Chondrocyte (in vitro differentiated cells): Measurements from ENCODE around the gene ZNF175. TPM values are rescaled to one million over a fixed set of nuclear protein-coding genes. Genes with fewer than 3 reads are reported as not detected.

Experiments used
- DNase-seq: peaks from one replicate; pipeline ENCODE4 v3.0.0; 2021; ENCODE audit warnings: mixed read lengths, low spot score
- H3K27ac Mint-ChIP-seq: one replicate; pipeline ENCODE4 v1.8.0; 2021; ENCODE audit warnings: mild to moderate bottlenecking, moderate library complexity, mixed read lengths; ENCODE audit not compliant: unreplicated experiment
- H3K27me3 Mint-ChIP-seq: 2 replicates; pipeline ENCODE4 v1.8.0; 2021; ENCODE audit warnings: low read depth, mixed read lengths
- H3K36me3 Mint-ChIP-seq: 2 replicates; pipeline ENCODE4 v1.8.0; 2021; ENCODE audit warnings: low read depth, mixed read lengths
- H3K4me1 Mint-ChIP-seq: 2 replicates; pipeline ENCODE4 v1.8.0; 2021; ENCODE audit warnings: low read depth, mild to moderate bottlenecking, mixed read lengths
- H3K4me3 Mint-ChIP-seq: one replicate; pipeline ENCODE4 v1.8.0; 2021; ENCODE audit warnings: mild to moderate bottlenecking, moderate library complexity, mixed read lengths; ENCODE audit not compliant: unreplicated experiment
- H3K9me3 Mint-ChIP-seq: 2 replicates; pipeline ENCODE4 v1.8.0; 2021; ENCODE audit warnings: low read depth, mixed read lengths
- total RNA-seq: library from RNA; stranded (reverse); gene quantifications from 3 replicates; pipeline ENCODE4 v1.2.1, GENCODE V29; 2021
- TF ChIP-seq, protein P1 (sequence below): fragments of 200-600 bp; sonication (generic); IDR thresholded peaks from 2 replicates; pipeline ENCODE4 v1.5.0; 2021; ENCODE audit warnings: antibody characterized with exemption, mild to moderate bottlenecking, moderate library complexity

The ZNF175 gene
- total RNA-seq, 1 donor from 2014 or later, result 8.9 TPM

DNA sequence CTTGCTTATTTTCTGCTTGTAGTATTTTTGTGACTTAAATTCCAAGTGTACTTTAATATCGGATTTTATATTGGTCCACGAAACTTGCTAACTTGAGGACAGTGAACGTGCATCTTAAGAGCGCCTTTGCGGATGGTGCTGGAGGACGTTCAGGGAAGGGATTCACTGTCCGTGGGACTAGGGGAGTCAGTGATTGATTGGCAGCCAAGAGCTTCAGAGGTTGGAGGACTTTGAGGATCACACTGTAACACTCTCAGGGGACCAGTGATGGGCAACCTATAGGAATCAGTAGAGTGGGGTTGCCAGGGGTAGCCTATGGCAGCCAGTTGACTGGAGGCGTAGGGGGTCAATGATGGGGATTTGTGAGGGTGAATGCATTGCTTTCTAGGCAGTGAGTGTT is 516 bp downstream of the ZNF175 start:
- TF ChIP-seq, protein P1, sequence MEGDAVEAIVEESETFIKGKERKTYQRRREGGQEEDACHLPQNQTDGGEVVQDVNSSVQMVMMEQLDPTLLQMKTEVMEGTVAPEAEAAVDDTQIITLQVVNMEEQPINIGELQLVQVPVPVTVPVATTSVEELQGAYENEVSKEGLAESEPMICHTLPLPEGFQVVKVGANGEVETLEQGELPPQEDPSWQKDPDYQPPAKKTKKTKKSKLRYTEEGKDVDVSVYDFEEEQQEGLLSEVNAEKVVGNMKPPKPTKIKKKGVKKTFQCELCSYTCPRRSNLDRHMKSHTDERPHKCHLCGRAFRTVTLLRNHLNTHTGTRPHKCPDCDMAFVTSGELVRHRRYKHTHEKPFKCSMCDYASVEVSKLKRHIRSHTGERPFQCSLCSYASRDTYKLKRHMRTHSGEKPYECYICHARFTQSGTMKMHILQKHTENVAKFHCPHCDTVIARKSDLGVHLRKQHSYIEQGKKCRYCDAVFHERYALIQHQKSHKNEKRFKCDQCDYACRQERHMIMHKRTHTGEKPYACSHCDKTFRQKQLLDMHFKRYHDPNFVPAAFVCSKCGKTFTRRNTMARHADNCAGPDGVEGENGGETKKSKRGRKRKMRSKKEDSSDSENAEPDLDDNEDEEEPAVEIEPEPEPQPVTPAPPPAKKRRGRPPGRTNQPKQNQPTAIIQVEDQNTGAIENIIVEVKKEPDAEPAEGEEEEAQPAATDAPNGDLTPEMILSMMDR, result no peak
- Mint-ChIP-seq H3K4me3 (peak overlapping the region; percentile 94), H3K27ac (peak overlapping the region; percentile 92), H3K4me1 (peaks cover 24% of the 10 kb centered on the region), H3K9me3 (no peaks in the 10 kb centered on the region), H3K27me3 (peaks cover 20% of the 10 kb centered on the region), H3K36me3 (peaks cover 8% of the 10 kb centered on the region)
- DNase-seq, result no peak

GRCh38 chr19:51572410-51572809 is 1.3 kb downstream of the ZNF175 start:
- H3K27ac Mint-ChIP-seq, result no peak overlapping the region
- no peak for DNase-seq
- H3K9me3 Mint-ChIP-seq, result no peaks in the 10 kb centered on the region
- TF ChIP-seq, protein P1, result no peak
- H3K36me3 Mint-ChIP-seq, result peaks cover 14% of the 10 kb centered on the region
- H3K4me1 Mint-ChIP-seq, result peaks cover 24% of the 10 kb centered on the region
- H3K27me3 Mint-ChIP-seq, result peaks cover 15% of the 10 kb centered on the region
- peak overlapping the region; percentile 94 for H3K4me3 Mint-ChIP-seq

- TF ChIP-seq, protein P1, result no peak
- Mint-ChIP-seq H3K9me3 (no peaks in the 10 kb centered on the region), H3K36me3 (peaks cover 14% of the 10 kb centered on the region), H3K27me3 (peaks cover 11% of the 10 kb centered on the region), H3K4me1 (peaks cover 24% of the 10 kb centered on the region), H3K4me3 (no peak overlapping the region), H3K27ac (no peak overlapping the region)
- no peak for DNase-seq
Observed at GRCh38 chr19:51572908-51573307, 1.8 kb downstream of the ZNF175 start.

DNA sequence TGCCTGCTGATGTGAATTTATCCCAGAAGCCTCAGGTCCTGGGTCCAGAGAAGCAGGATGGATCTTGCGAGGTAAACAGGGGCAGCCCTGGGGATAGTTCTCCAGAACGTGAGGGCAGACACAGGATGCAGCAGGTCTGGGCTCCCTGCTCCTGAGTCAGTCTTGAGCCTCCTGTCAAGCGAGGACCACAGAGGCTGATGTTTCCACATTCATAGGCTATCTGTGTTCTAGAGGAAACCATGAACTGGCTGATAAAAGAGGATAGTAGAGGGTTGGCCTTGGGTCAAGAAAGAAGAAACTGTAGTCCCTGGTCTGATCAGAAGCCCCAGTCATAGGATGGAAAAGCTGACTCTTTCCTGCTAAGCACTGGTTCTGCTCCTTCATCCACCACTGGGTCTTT is 2.2 kb downstream of the ZNF175 start:
- H3K27ac Mint-ChIP-seq, result no peak overlapping the region
- TF ChIP-seq, protein P1, result no peak
- no peak for DNase-seq
- H3K36me3 Mint-ChIP-seq, result peaks cover 14% of the 10 kb centered on the region
- peaks cover 24% of the 10 kb centered on the region for H3K4me1 Mint-ChIP-seq
- H3K4me3 Mint-ChIP-seq, result no peak overlapping the region
- no peaks in the 10 kb centered on the region for H3K9me3 Mint-ChIP-seq
- peaks cover 7% of the 10 kb centered on the region for H3K27me3 Mint-ChIP-seq

- Mint-ChIP-seq H3K36me3 (peaks cover 26% of the 10 kb centered on the region), H3K4me3 (no peak overlapping the region), H3K4me1 (peaks cover 12% of the 10 kb centered on the region), H3K27ac (no peak overlapping the region), H3K27me3 (no peaks in the 10 kb centered on the region), H3K9me3 (no peaks in the 10 kb centered on the region)
- no peak for DNase-seq
- TF ChIP-seq, protein P1, result no peak
Observed at GRCh38 chr19:51576850-51577249, 5.8 kb downstream of the ZNF175 start.
